DOHH2 (cell line): ENCODE data around the gene KRTAP2-3.
"Not testable (repeated sequence)": the region's sequence is repeated elsewhere in the genome, so short reads cannot be mapped to it uniquely, and the experiment has no call there.

Experiments
- H3F3A ChIP-seq: fragments of 200-600 bp; sonication (generic), shearing (Covaris generic); 2 replicates; pipeline ENCODE4 v1.6.0; 2016; ENCODE audit warnings: antibody characterized with exemption, mild to moderate bottlenecking; ENCODE audit not compliant: control insufficient read depth, insufficient read depth
- H3K27ac ChIP-seq: fragments of 200-600 bp; sonication (generic); 2 replicates; pipeline ENCODE4 v1.5.1; 2014; ENCODE audit warnings: low read depth, mild to moderate bottlenecking, low read length, moderate library complexity
- H3K27me3 ChIP-seq: fragments of 200-600 bp; sonication (generic); 2 replicates; pipeline ENCODE4 v1.6.1; 2014; ENCODE audit warnings: mild to moderate bottlenecking, low read length, mixed read lengths; ENCODE audit not compliant: control insufficient read depth
- H3K36me3 ChIP-seq: fragments of 200-600 bp; sonication (generic); 2 replicates; pipeline ENCODE4 v1.6.1; 2014; ENCODE audit warnings: mild to moderate bottlenecking, low read length, moderate library complexity, mixed read lengths; ENCODE audit not compliant: control insufficient read depth
- H3K4me1 ChIP-seq: fragments of 200-600 bp; sonication (generic); 2 replicates; pipeline ENCODE4 v1.6.1; 2014; ENCODE audit warnings: mild to moderate bottlenecking, low read length, mixed read lengths; ENCODE audit not compliant: control insufficient read depth
- H3K4me2 ChIP-seq: fragments of 200-600 bp; sonication (generic); 2 replicates; pipeline ENCODE4 v1.6.0; 2014; ENCODE audit warnings: mild to moderate bottlenecking, low read length, moderate library complexity
- H3K4me3 ChIP-seq: fragments of 200-600 bp; sonication (generic); 2 replicates; pipeline ENCODE4 v1.5.1; 2014; ENCODE audit warnings: mild to moderate bottlenecking, low read length, mixed read lengths
- H3K79me2 ChIP-seq: fragments of 200-600 bp; sonication (generic); 2 replicates; pipeline ENCODE4 v1.6.1; 2014; ENCODE audit warnings: mild to moderate bottlenecking, low read length, mixed read lengths; ENCODE audit not compliant: control insufficient read depth
- H3K9me2 ChIP-seq: fragments of 200-600 bp; sonication (generic); replicated peaks from 2 replicates; pipeline ENCODE4 v1.6.1; 2014; ENCODE audit warnings: mild to moderate bottlenecking, low read length, mixed read lengths; ENCODE audit not compliant: control insufficient read depth
- H3K9me3 ChIP-seq: fragments of 200-600 bp; sonication (generic); 2 replicates; pipeline ENCODE4 v1.6.1; 2014; ENCODE audit warnings: antibody characterized with exemption, low read length, mixed read lengths; ENCODE audit not compliant: control insufficient read depth, insufficient read depth
- H4K20me1 ChIP-seq: fragments of 200-600 bp; sonication (generic); 2 replicates; pipeline ENCODE4 v1.6.0; 2014; ENCODE audit warnings: low read depth, mild to moderate bottlenecking, antibody characterized with exemption, low read length, moderate library complexity; ENCODE audit not compliant: control insufficient read depth, insufficient read depth
- EZH2phosphoT487 ChIP-seq: fragments of 200-600 bp; sonication (generic); IDR thresholded peaks from 2 replicates; pipeline ENCODE4 v1.6.1; 2017; ENCODE audit warnings: borderline replicate concordance, mild to moderate bottlenecking, antibody characterized with exemption, low read length, moderate library complexity, mixed read lengths
- TF ChIP-seq, protein P1 (sequence below): fragments of 200-600 bp; sonication (generic); IDR thresholded peaks from one replicate; pipeline ENCODE4 v1.5.1; 2014; ENCODE audit warnings: antibody characterized with exemption, mild to moderate bottlenecking, low read depth, low read length; ENCODE audit not compliant: poor library complexity, severe bottlenecking

Gene KRTAP2-3

DNA sequence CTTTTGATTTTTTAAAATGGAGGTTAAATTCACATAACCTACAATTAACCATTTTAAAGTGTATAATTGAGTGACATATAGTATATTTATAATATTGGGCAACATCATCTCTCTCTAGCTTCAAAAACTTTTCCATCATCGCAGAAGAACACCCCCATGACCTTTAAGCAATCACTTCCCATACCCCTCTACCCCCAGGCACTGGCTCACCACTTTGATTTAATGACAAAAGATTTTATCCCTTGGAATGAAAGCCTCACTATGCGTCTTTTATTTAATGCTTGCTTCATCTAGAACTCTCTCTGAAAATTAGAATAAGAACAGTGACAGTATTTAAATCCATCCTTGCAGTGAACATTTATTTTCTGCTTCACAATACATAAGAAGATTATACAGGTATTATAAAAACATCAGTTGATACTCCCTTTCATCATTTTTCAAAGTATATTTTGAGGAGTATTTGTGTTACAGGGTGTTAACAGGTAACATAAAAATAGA is 22.0 kb downstream of the KRTAP2-3 start:
- H3K79me2 ChIP-seq: no peaks in the 10 kb centered on the region
- H3K4me2 ChIP-seq: no peak overlapping the region
- H3K27ac ChIP-seq: no peak overlapping the region
- peaks cover 7% of the 10 kb centered on the region for H3K27me3 ChIP-seq
- TF ChIP-seq, protein P1, sequence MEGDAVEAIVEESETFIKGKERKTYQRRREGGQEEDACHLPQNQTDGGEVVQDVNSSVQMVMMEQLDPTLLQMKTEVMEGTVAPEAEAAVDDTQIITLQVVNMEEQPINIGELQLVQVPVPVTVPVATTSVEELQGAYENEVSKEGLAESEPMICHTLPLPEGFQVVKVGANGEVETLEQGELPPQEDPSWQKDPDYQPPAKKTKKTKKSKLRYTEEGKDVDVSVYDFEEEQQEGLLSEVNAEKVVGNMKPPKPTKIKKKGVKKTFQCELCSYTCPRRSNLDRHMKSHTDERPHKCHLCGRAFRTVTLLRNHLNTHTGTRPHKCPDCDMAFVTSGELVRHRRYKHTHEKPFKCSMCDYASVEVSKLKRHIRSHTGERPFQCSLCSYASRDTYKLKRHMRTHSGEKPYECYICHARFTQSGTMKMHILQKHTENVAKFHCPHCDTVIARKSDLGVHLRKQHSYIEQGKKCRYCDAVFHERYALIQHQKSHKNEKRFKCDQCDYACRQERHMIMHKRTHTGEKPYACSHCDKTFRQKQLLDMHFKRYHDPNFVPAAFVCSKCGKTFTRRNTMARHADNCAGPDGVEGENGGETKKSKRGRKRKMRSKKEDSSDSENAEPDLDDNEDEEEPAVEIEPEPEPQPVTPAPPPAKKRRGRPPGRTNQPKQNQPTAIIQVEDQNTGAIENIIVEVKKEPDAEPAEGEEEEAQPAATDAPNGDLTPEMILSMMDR: no peak
- no peak for TF ChIP-seq EZH2phosphoT487
- H3K4me3 ChIP-seq: no peak overlapping the region
- no peaks in the 10 kb centered on the region for H3K9me3 ChIP-seq
- no peaks in the 10 kb centered on the region for H3K36me3 ChIP-seq
- no peaks in the 10 kb centered on the region for H3F3A ChIP-seq
- no peaks in the 10 kb centered on the region for H4K20me1 ChIP-seq
- no peaks in the 10 kb centered on the region for H3K9me2 ChIP-seq
- H3K4me1 ChIP-seq: no peaks in the 10 kb centered on the region

DNA sequence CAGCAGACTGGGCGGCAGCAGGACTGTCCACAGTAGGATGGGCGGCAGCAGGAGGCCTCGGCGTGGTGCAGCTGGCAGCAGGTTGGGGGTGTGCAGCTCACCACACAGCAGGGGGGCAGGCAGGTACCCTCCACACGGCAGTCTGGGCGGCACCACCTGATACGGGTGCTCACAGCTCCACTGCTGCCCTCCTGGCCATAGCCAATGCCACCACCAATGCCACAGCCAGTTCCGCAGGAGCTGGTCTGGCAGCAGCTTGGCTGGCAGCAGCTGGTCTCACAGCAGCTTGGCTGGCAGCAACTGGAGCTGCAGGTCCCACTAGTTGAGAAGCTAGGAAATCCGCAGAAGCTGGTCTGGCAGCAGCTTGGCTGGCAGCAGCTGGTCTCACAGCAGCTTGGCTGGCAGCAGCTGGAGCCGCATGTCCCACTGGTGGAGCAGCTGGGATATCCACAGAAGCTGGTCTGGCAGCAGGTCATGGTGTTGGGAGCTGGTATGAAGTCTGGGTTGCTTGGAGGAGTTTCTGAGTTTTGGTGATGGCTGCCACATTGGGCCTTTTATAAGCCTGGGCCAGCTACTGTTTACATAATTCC is 25.5 kb downstream of the KRTAP2-3 start, which contains the start of gene KRTAP1-3:
Gene KRTAP1-3 (minus strand): TSS at position 529 of the 590 bp plus-strand sequence. CDS start 53 bp downstream, at position 476.
- H3F3A ChIP-seq, H3K9me3 ChIP-seq, H3K27ac ChIP-seq: not testable (repeated sequence)

DNA sequence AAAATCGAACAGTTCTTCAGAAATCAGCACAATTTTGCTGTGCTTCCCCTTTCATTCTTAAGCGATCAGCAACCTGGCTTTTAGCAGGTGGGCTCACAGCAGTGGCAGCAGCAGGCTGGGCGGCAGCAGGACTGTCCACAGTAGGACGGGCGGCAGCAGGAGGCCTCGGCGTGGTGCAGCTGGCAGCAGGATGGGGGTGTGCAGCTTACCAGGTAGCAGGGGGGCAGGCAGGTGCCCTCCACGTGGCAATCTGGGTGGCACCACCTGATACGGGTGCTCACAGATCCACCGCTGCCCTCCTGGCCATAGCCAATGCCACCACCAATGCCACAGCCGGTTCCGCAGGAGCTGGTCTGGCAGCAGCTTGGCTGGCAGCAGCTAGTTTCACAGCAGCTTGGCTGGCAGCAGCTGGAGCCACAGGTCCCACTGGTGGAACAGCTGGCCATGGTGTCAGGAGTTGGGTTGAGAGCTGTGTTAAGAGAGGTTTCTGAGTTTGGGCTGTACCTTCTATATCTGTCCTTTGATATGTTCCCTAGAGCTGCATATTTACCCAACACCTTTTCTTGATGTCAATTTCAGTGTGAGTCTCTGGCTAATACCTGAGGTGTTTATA is 30.2 kb downstream of the KRTAP2-3 start, which contains the start of gene KRTAP1-4:
Gene KRTAP1-4 (minus strand): TSS at position 563 of the 613 bp plus-strand sequence. CDS start 117 bp downstream, at position 446.
- H3K36me3 ChIP-seq: no peaks in the 10 kb centered on the region
- H3K9me3 ChIP-seq: no peaks in the 10 kb centered on the region
- no peak within 1 kb of the TSS for H3K4me3 ChIP-seq
- no peaks in the 10 kb centered on the region for H3K9me2 ChIP-seq
- H3K79me2 ChIP-seq: no peaks in the 10 kb centered on the region
- H3K27ac ChIP-seq: no peak within 1 kb of the TSS
- no peaks in the 10 kb centered on the region for H3K4me1 ChIP-seq
- no peaks in the 10 kb centered on the region for H3K27me3 ChIP-seq
- H3F3A ChIP-seq: no peaks in the 10 kb centered on the region
- no peaks in the 10 kb centered on the region for H4K20me1 ChIP-seq
- no peak within 1 kb of the TSS for H3K4me2 ChIP-seq
- no peak for TF ChIP-seq EZH2phosphoT487
- TF ChIP-seq, protein P1: no peak

More for the DNA sequence above, 25.5 kb downstream of the KRTAP2-3 start, which contains the start of gene KRTAP1-3:
- not testable (repeated sequence) for H3K36me3 ChIP-seq, H4K20me1 ChIP-seq, H3K4me1 ChIP-seq, H3K4me2 ChIP-seq, H3K79me2 ChIP-seq, H3K27me3 ChIP-seq, H3K4me3 ChIP-seq, H3K9me2 ChIP-seq
